Large intestine (tissue), 12 donors: ENCODE results near the gene OR5H6. TPM values are rescaled to one million over a fixed set of nuclear protein-coding genes. Genes with fewer than 3 reads are reported as not detected.
"Not testable (repeated sequence)": the region's sequence is repeated elsewhere in the genome, so short reads cannot be mapped to it uniquely, and the experiment has no call there.

Experiments used
- DNase-seq, 2 donors: peaks; one replicate each; pipeline versions ENCODE4 v3.0.0 to v3.0.0-alpha.2; 2013
- H3K27ac ChIP-seq: one replicate; pipeline ENCODE4 v1.5.1; 2013; ENCODE audit warnings: low read length
- H3K27me3 ChIP-seq: 2 replicates; pipeline ENCODE4 v1.6.1; 2013; ENCODE audit warnings: low read length; ENCODE audit not compliant: control insufficient read depth, insufficient read depth
- H3K36me3 ChIP-seq: 2 replicates; pipeline ENCODE4 v1.6.1; 2013; ENCODE audit warnings: low read length; ENCODE audit not compliant: control insufficient read depth, insufficient read depth
- H3K4me1 ChIP-seq: one replicate; pipeline ENCODE4 v1.6.1; 2013; ENCODE audit warnings: low read length; ENCODE audit not compliant: control insufficient read depth, insufficient read depth
- H3K4me3 ChIP-seq: one replicate; pipeline ENCODE4 v1.5.1; 2013; ENCODE audit warnings: low read length
- H3K9me3 ChIP-seq: one replicate; pipeline ENCODE4 v1.6.1; 2013; ENCODE audit warnings: mild to moderate bottlenecking, low read depth, low read length, moderate library complexity; ENCODE audit not compliant: control insufficient read depth
- WGBS: methylation state at CpG from one replicate; pipeline ENCODE4 v1.1.5; 2013; ENCODE audit warnings: low lambda C conversion rate; ENCODE audit not compliant: insufficient coverage; 5-methylcytosine and 5-hydroxymethylcytosine counted together
- long read RNA-seq, 11 donors: transcript quantifications; one replicate each; lab custom pipeline, GENCODE V29; 2026
- polyA plus RNA-seq: library from polyadenylated mRNA; unstranded; fragments of 120-200 nt; gene quantifications from one replicate; pipeline ENCODE4 v1.2.1, GENCODE V29; 2013

The OR5H6 gene
- polyA plus RNA-seq, result not detected
- long read RNA-seq, donor 1, result 0 reads
- long read RNA-seq, donor 2, result 0 reads
- long read RNA-seq, donor 3, result 0 reads
- long read RNA-seq, donor 4, result 0 reads
- long read RNA-seq, donor 5, result 0 reads
- long read RNA-seq, donor 6, result 0 reads
- long read RNA-seq, donor 7, result 0 reads
- long read RNA-seq, donor 8, result 0 reads
- long read RNA-seq, donor 9, result 0 reads
- long read RNA-seq, donor 10, result 0 reads
- long read RNA-seq, donor 11, result 0 reads

- Histone ChIP-seq H3K36me3 (no peaks in the 10 kb centered on the region), H3K4me3 (no peak within 1 kb of the TSS), H3K27me3 (no peaks in the 10 kb centered on the region), H3K4me1 (no peaks in the 10 kb centered on the region), H3K27ac (no peak within 1 kb of the TSS), H3K9me3 (no peaks in the 10 kb centered on the region)
- DNase-seq, result no peak
- WGBS, result 86% methylated on average over 3 of the region's 3 CpGs
These were observed at the start of gene OR5H6 for GRCh38 chr3:98263944-98264343. Gene OR5H6, plus strand, starts transcription at chr3:98264244. Its CDS starts 89 bp downstream, at chr3:98264333.

GRCh38 chr3:98215051-98215450 lies 49.0 kb upstream of the OR5H6 start:
- Histone ChIP-seq H3K36me3 (no peaks in the 10 kb centered on the region), H3K27ac (no peak overlapping the region), H3K27me3 (no peaks in the 10 kb centered on the region), H3K9me3 (no peaks in the 10 kb centered on the region), H3K4me3 (no peak overlapping the region), H3K4me1 (no peaks in the 10 kb centered on the region)
- WGBS, result 94% methylated on average over 3 of the region's 3 CpGs
- no peak for DNase-seq

GRCh38 chr3:98223907-98224672 lies 40.0 kb upstream of the OR5H6 start:
- Histone ChIP-seq H3K9me3 (no peaks in the 10 kb centered on the region), H3K27ac (no peak overlapping the region), H3K4me1 (no peaks in the 10 kb centered on the region), H3K27me3 (no peaks in the 10 kb centered on the region), H3K4me3 (no peak overlapping the region), H3K36me3 (no peaks in the 10 kb centered on the region)
- DNase-seq, result no peak
- 79% methylated on average over 2 of the region's 6 CpGs for WGBS

- no peak overlapping the region for H3K27ac ChIP-seq
- H3K27me3 ChIP-seq, result no peaks in the 10 kb centered on the region
- H3K9me3 ChIP-seq, result no peaks in the 10 kb centered on the region
- WGBS, result 89% methylated on average over 1 of the region's 2 CpGs
- no peaks in the 10 kb centered on the region for H3K36me3 ChIP-seq
- H3K4me1 ChIP-seq, result no peaks in the 10 kb centered on the region
- no peak overlapping the region for H3K4me3 ChIP-seq
- no peak for DNase-seq
These were observed 31.6 kb upstream of the OR5H6 start for GRCh38 chr3:98232489-98232888.

GRCh38 chr3:98233468-98233867 lies 30.6 kb upstream of the OR5H6 start:
- H3K27me3 ChIP-seq, result no peaks in the 10 kb centered on the region
- no peak overlapping the region for H3K4me3 ChIP-seq
- no peak for DNase-seq
- no CpG with 5 or more reads among the region's 5 CpGs for WGBS
- no peaks in the 10 kb centered on the region for H3K9me3 ChIP-seq
- H3K36me3 ChIP-seq, result no peaks in the 10 kb centered on the region
- H3K27ac ChIP-seq, result no peak overlapping the region
- no peaks in the 10 kb centered on the region for H3K4me1 ChIP-seq

- Histone ChIP-seq H3K4me1 (no peaks in the 10 kb centered on the region), H3K9me3 (no peaks in the 10 kb centered on the region), H3K27me3 (no peaks in the 10 kb centered on the region), H3K4me3 (no peak overlapping the region), H3K36me3 (no peaks in the 10 kb centered on the region), H3K27ac (no peak overlapping the region)
- DNase-seq, result no peak
These were observed 23.9 kb upstream of the OR5H6 start for GRCh38 chr3:98240131-98240530.

- Histone ChIP-seq H3K27ac (no peak overlapping the region), H3K4me3 (no peak overlapping the region), H3K36me3 (no peaks in the 10 kb centered on the region), H3K9me3 (no peaks in the 10 kb centered on the region), H3K27me3 (no peaks in the 10 kb centered on the region), H3K4me1 (no peaks in the 10 kb centered on the region)
- WGBS, result 88% methylated on average over 1 of the region's 1 CpG
- no peak for DNase-seq
These were observed 21.9 kb upstream of the OR5H6 start for GRCh38 chr3:98242155-98242554.

- DNase-seq, result no peak
- Histone ChIP-seq H3K4me1 (no peaks in the 10 kb centered on the region), H3K9me3 (no peaks in the 10 kb centered on the region), H3K4me3 (no peak overlapping the region), H3K36me3 (no peaks in the 10 kb centered on the region), H3K27ac (no peak overlapping the region), H3K27me3 (no peaks in the 10 kb centered on the region)
- no CpG with 5 or more reads among the region's 7 CpGs for WGBS
These were observed 20.2 kb upstream of the OR5H6 start for GRCh38 chr3:98243843-98244242.

GRCh38 chr3:98246142-98246541 lies 17.9 kb upstream of the OR5H6 start:
- Histone ChIP-seq H3K27me3 (no peaks in the 10 kb centered on the region), H3K4me3 (no peak overlapping the region), H3K4me1 (no peaks in the 10 kb centered on the region), H3K9me3 (no peaks in the 10 kb centered on the region), H3K36me3 (no peaks in the 10 kb centered on the region), H3K27ac (no peak overlapping the region)
- DNase-seq, result no peak
- no CpG with 5 or more reads among the region's 10 CpGs for WGBS

- not testable (repeated sequence) for DNase-seq, H3K27ac ChIP-seq, H3K9me3 ChIP-seq, H3K27me3 ChIP-seq, H3K36me3 ChIP-seq, H3K4me1 ChIP-seq, H3K4me3 ChIP-seq
- no CpG with 5 or more reads among the region's 5 CpGs for WGBS
These were observed 8.0 kb upstream of the OR5H6 start for GRCh38 chr3:98256026-98256425.

- H3K36me3 ChIP-seq, result no peaks in the 10 kb centered on the region
- no CpG with 5 or more reads among the region's 2 CpGs for WGBS
- no peak overlapping the region for H3K27ac ChIP-seq
- no peaks in the 10 kb centered on the region for H3K4me1 ChIP-seq
- no peaks in the 10 kb centered on the region for H3K27me3 ChIP-seq
- H3K4me3 ChIP-seq, result no peak overlapping the region
- H3K9me3 ChIP-seq, result no peaks in the 10 kb centered on the region
- no peak for DNase-seq
These were observed 4.3 kb upstream of the OR5H6 start for GRCh38 chr3:98259707-98260106.
